GM12878 (cell line): Measurements from ENCODE around the gene CLEC16A. TPM values are rescaled to one million over a fixed set of nuclear protein-coding genes. Genes with fewer than 3 reads are reported as not detected.

Experiments used
- ATAC-seq: fragments of 200-7000 bp; cut with Tn5 transposase; 3 replicates; pipeline ENCODE4 v1.9.1; 2020; ENCODE audit warnings: mild to moderate bottlenecking, moderate library complexity
- BruUV-seq: library from RNA; stranded (reverse); fragments of 400-500 nt; replicated peaks from 2 replicates; lab custom pipeline; 2021; lab: Mats Ljungman, UMichigan
- CTCF ChIA-PET: fragments of 300-600 bp; sonication (Branson Sonifier 250); formaldehyde crosslinking; extraction: SDS; loops from one replicate; lab custom pipeline; 2021; ENCODE audit warnings: inconsistent platforms; lab: Yijun Ruan, JAX
- POLR2A ChIA-PET: fragments of 350-600 bp; formaldehyde crosslinking; extraction: SDS; loops from one replicate; lab custom pipeline; 2021; ENCODE audit warnings: inconsistent platforms; lab: Charles Lee
- RAD21 ChIA-PET: fragments of 300-600 bp; sonication (Branson Sonifier 250); formaldehyde crosslinking; loops from one replicate; lab custom pipeline; 2023; ENCODE audit warnings: antibody characterized with exemption; ENCODE audit not compliant: unreplicated experiment; lab: Charles Lee
- SMC1A ChIA-PET: fragments of 300-600 bp; sonication (Branson Sonifier 250); formaldehyde crosslinking; loops from one replicate; lab custom pipeline; 2023; ENCODE audit not compliant: unreplicated experiment, uncharacterized antibody; lab: Charles Lee
- DNase-seq: peaks from one replicate; pipeline ENCODE4 v3.0.0-alpha.2; 2011; ENCODE audit warnings: low read depth, low spot score
- FAIRE-seq: peaks from 3 replicates; lab custom pipeline; 2011; peaks lifted over from hg19 to GRCh38; lab: Jason Lieb, UNC
- H2AFZ ChIP-seq: 2 replicates; pipeline ENCODE4 v1.6.0; 2011; ENCODE audit warnings: low read depth, low read length, control low read depth; ENCODE audit not compliant: control insufficient read depth
- H3K27ac ChIP-seq: 2 replicates; pipeline ENCODE4 v1.5.1; 2011; ENCODE audit warnings: control low read depth; ENCODE audit not compliant: control insufficient read depth, insufficient read depth
- H3K27me3 ChIP-seq, 2 experiments: replicated peaks in 1 of 2; 2 replicates each; pipeline versions ENCODE4 v1.6.0 to v1.6.1; 2011; ENCODE audit warnings: low read length in 1 of 2; ENCODE audit not compliant: control insufficient read depth in 2 of 2, insufficient read depth in 2 of 2
- H3K36me3 ChIP-seq, 2 experiments: 2 replicates each; pipeline ENCODE4 v1.5.1; 2011; ENCODE audit warnings: low read length in 1 of 2; ENCODE audit not compliant: control insufficient read depth in 2 of 2, insufficient read depth in 2 of 2
- H3K4me1 ChIP-seq: 2 replicates; pipeline ENCODE4 v1.6.1; 2011; ENCODE audit warnings: mild to moderate bottlenecking, low read length, moderate library complexity, mixed read lengths; ENCODE audit not compliant: control insufficient read depth, insufficient read depth
- H3K4me2 ChIP-seq: 2 replicates; pipeline ENCODE4 v1.6.0; 2011; ENCODE audit warnings: control low read depth; ENCODE audit not compliant: control insufficient read depth, insufficient read depth
- H3K4me3 ChIP-seq: fragments of 200-600 bp; sonication (generic); 2 replicates; pipeline ENCODE4 v1.5.1; 2016
- H3K79me2 ChIP-seq: 2 replicates; pipeline ENCODE4 v1.6.0; 2011; ENCODE audit warnings: low read length; ENCODE audit not compliant: control insufficient read depth, insufficient read depth
- H3K9ac ChIP-seq: 2 replicates; pipeline ENCODE4 v1.8.0; 2011; ENCODE audit warnings: low read length, control low read depth, mixed read lengths; ENCODE audit not compliant: control insufficient read depth, insufficient read depth
- H3K9me3 ChIP-seq: replicated peaks from 3 replicates; pipeline ENCODE4 v1.5.1; 2011; ENCODE audit warnings: mild to moderate bottlenecking, low read length; ENCODE audit not compliant: control insufficient read depth, insufficient read depth
- H4K20me1 ChIP-seq: 2 replicates; pipeline ENCODE4 v1.6.0; 2011; ENCODE audit not compliant: control insufficient read depth, insufficient read depth
- CBFB ChIP-seq: IDR thresholded peaks from 2 replicates; pipeline ENCODE4 v1.6.1; 2016; ENCODE audit warnings: antibody characterized with exemption, low read depth
- CREM ChIP-seq: IDR thresholded peaks from 2 replicates; pipeline ENCODE4 v1.6.1; 2014; ENCODE audit warnings: antibody characterized with exemption, low read depth
- GATAD2B ChIP-seq: fragments of 450-650 bp; conservative IDR thresholded peaks from 2 replicates; pipeline ENCODE4 v1.6.1; 2017; ENCODE audit warnings: low read depth, mild to moderate bottlenecking, moderate library complexity
- HDGF ChIP-seq: fragments of 450-650 bp; IDR thresholded peaks from 2 replicates; pipeline ENCODE4 v1.6.1; 2016; ENCODE audit warnings: antibody characterized with exemption
- RAD51 ChIP-seq: fragments of 450-650 bp; IDR thresholded peaks from 2 replicates; pipeline ENCODE4 v1.6.1; 2016; ENCODE audit warnings: moderate library complexity, mild to moderate bottlenecking, inconsistent platforms
- SMARCA5 ChIP-seq: fragments of 450-650 bp; IDR thresholded peaks from 2 replicates; pipeline ENCODE4 v1.6.1; 2017; ENCODE audit warnings: mild to moderate bottlenecking
- SUPT20H ChIP-seq: IDR thresholded peaks from 2 replicates; pipeline ENCODE4 v1.6.1; 2011; ENCODE audit warnings: low read depth, mild to moderate bottlenecking, low read length, moderate library complexity, borderline replicate concordance; ENCODE audit not compliant: control insufficient read depth
- TARDBP ChIP-seq: IDR thresholded peaks from 2 replicates; pipeline ENCODE4 v1.6.1; 2016; ENCODE audit warnings: borderline replicate concordance
- TCF12 ChIP-seq: IDR thresholded peaks from 2 replicates; pipeline ENCODE4 v1.6.1; 2011; ENCODE audit warnings: low read depth, mild to moderate bottlenecking, low read length
- ZNF274 ChIP-seq: IDR thresholded peaks from one replicate; pipeline ENCODE4 v1.8.0; 2011; ENCODE audit not compliant: insufficient read length, insufficient read depth
- WGBS: methylation state at CpG from one replicate; pipeline ENCODE4 v1.1.6; 2016; ENCODE audit warnings: low lambda C conversion rate; ENCODE audit not compliant: insufficient replicate concordance, insufficient coverage; ENCODE audit errors: missing lambda C conversion rate; 5-methylcytosine and 5-hydroxymethylcytosine counted together
- in situ Hi-C: fragments of 300-500 bp; cut with MboI; formaldehyde crosslinking; loops from 9 replicates; pipeline ENCODE4 v1.14.3; 2018; ENCODE audit warnings: mixed read lengths
- intact Hi-C: fragments of 100-400 bp; cut with micrococcal nuclease; formaldehyde crosslinking; loops from one replicate; pipeline ENCODE4 v1.14.2; 2022; ENCODE audit not compliant: unreplicated experiment
- polyA plus RNA-seq, 11 experiments: library from polyadenylated mRNA; depleted of rRNA in 4 of 11; unstranded in 6 of 11; stranded (reverse) in 5 of 11; fragments of >200 nt; fragmentation: Nextera tagmentation in 4 of 11; fragmentation: Illumina TruSeq in 1 of 11; extraction: Ambion mirVana in 4 of 11; extraction: Trizol in 1 of 11; gene quantifications; 1 replicate in 1 of 11; 2 replicates in 10 of 11; pipeline versions ENCODE4 v1.2.1 to v1.2.3, GENCODE V29; 2011 to 2016; ENCODE audit warnings: inconsistent platforms in 2 of 11, missing spikeins in 2 of 11, low read depth in 1 of 11
- total RNA-seq, 4 experiments: library from RNA; depleted of rRNA in 3 of 4; stranded (reverse); fragments of >200 nt in 3 of 4; fragmentation: Illumina TruSeq in 1 of 4; extraction: Trizol in 1 of 4; gene quantifications; 2 replicates each; pipeline versions ENCODE4 v1.2.1 to v1.2.3, GENCODE V29; 2013 to 2021

Gene CLEC16A
- total and polyA plus RNA-seq, 10 of the 15 experiments (the other 5 are each of a cell fraction or from before 2014, with no cell fraction given), result 1.5 to 28.8 (median 19.2) TPM

- no peaks in the 10 kb centered on the region for H3K9me3 ChIP-seq
- in situ Hi-C loops (loop anchor here (25.0 kb wide), 1 partner anchor 703 kb away; the partner anchor contains the start of gene SNN), intact Hi-C loops (no loop called here)
- no peak for TF ChIP-seq CBFB
- no peak for TF ChIP-seq HDGF
- no peak for TF ChIP-seq SUPT20H
- no peak for TF ChIP-seq SMARCA5
- TF ChIP-seq GATAD2B, result no peak
- no peak for TF ChIP-seq TCF12
- TF ChIP-seq CREM, result no peak
- no peak for TF ChIP-seq TARDBP
- no peak for TF ChIP-seq ZNF274
- no peak for TF ChIP-seq RAD51
- no peak overlapping the region for H2AFZ ChIP-seq
- H3K27me3 ChIP-seq, result no peaks in the 10 kb centered on the region
- ChIA-PET SMC1A (interaction anchor here (1.0 to 2.6 kb wide), 6 partner anchors 11 to 397 kb away, joined by 3 to 15 read pairs (median 4); partner anchors contain the start of gene SOCS1), CTCF (interaction anchor here (0.5 to 4.6 kb wide), 8 partner anchors 9 to 776 kb away, joined by 3 to 25 read pairs (median 4); no protein-coding TSS in a partner anchor), RAD21 (interaction anchor here (0.9 to 1.9 kb wide), 4 partner anchors 9 to 95 kb away, joined by 3 to 4 read pairs (median 3); no protein-coding TSS in a partner anchor), POLR2A (interaction anchor here (1.3 to 5.1 kb wide), 2 partner anchors 9 to 22 kb away, joined by 3 to 20 read pairs; no protein-coding TSS in a partner anchor)
- peaks cover 21% of the 10 kb centered on the region in 2 experiments for H3K36me3 ChIP-seq
- peaks cover 18% of the 10 kb centered on the region for H3K79me2 ChIP-seq
- BruUV-seq, result no TSS peak
- H3K27ac ChIP-seq, result no peak overlapping the region
- 96% methylated on average over 5 of the region's 5 CpGs for WGBS
- no peak for FAIRE-seq
- no peaks in the 10 kb centered on the region for H4K20me1 ChIP-seq
- peaks cover 35% of the 10 kb centered on the region for H3K4me1 ChIP-seq
- H3K9ac ChIP-seq, result no peak overlapping the region
- no peak overlapping the region for H3K4me3 ChIP-seq
- DNase-seq, result no peak
- no peak for ATAC-seq
- no peak overlapping the region for H3K4me2 ChIP-seq
Measured at GRCh38 chr16:10959161-10959560, 14.8 kb downstream of the CLEC16A start.
